Spleen (tissue), 11 donors: ENCODE measurements around the gene TUSC1. TPM values are rescaled to one million over a fixed set of nuclear protein-coding genes. Genes with fewer than 3 reads are reported as not detected.
"Not testable (repeated sequence)": the region's sequence is repeated elsewhere in the genome, so short reads cannot be mapped to it uniquely, and the experiment has no call there.

Experiments
- DNase-seq: peaks from one replicate; pipeline ENCODE4 v3.0.0-alpha.2; 2020
- H3K27ac ChIP-seq, 8 donors: fragments of 200-600 bp; sonication (generic) in 7 of 8; 1 replicate in 4 of 8; 2 replicates in 4 of 8; pipeline versions ENCODE4 v1.5.0 to v1.8.0; 2016 to 2021; ENCODE audit warnings: inconsistent platforms in 4 of 8, mild to moderate bottlenecking in 4 of 8, moderate library complexity in 1 of 8
- H3K27me3 ChIP-seq, 7 donors: fragments of 200-600 bp; sonication (generic) in 6 of 7; replicated peaks in 1 of 7; 1 replicate in 4 of 7; 2 replicates in 3 of 7; pipeline versions ENCODE4 v1.5.0 to v1.8.0; 2016 to 2021; ENCODE audit warnings: inconsistent platforms in 3 of 7, mild to moderate bottlenecking in 1 of 7
- H3K36me3 ChIP-seq, 6 donors: fragments of 200-600 bp; sonication (generic) in 5 of 6; 1 replicate in 4 of 6; 2 replicates in 2 of 6; pipeline versions ENCODE4 v1.5.0 to v1.8.0; 2016 to 2021; ENCODE audit warnings: inconsistent platforms in 2 of 6
- H3K4me1 ChIP-seq, 6 donors: fragments of 200-600 bp; sonication (generic) in 5 of 6; 1 replicate in 3 of 6; 2 replicates in 3 of 6; pipeline versions ENCODE4 v1.5.0 to v1.8.0; 2016 to 2021; ENCODE audit warnings: inconsistent platforms in 3 of 6
- H3K4me3 ChIP-seq, 8 donors: fragments of 200-600 bp; sonication (generic) in 7 of 8; 1 replicate in 4 of 8; 2 replicates in 4 of 8; pipeline versions ENCODE4 v1.5.0 to v1.8.0; 2016 to 2021; ENCODE audit warnings: inconsistent platforms in 4 of 8, mild to moderate bottlenecking in 4 of 8, moderate library complexity in 2 of 8
- H3K9me3 ChIP-seq, 8 donors: fragments of 200-600 bp; sonication (generic) in 7 of 8; 1 replicate in 4 of 8; 2 replicates in 4 of 8; pipeline versions ENCODE4 v1.5.0 to v1.8.0; 2016 to 2021; ENCODE audit warnings: inconsistent platforms in 4 of 8
- POLR2A ChIP-seq, 3 donors: fragments of 450-650 bp; IDR thresholded peaks; one replicate each; pipeline ENCODE4 v1.5.1; 2017; ENCODE audit warnings: antibody characterized with exemption in 3 of 3, mild to moderate bottlenecking in 1 of 3
- POLR2AphosphoS5 ChIP-seq, 3 donors: sonication (generic); formaldehyde crosslinking; IDR thresholded peaks; one replicate each; pipeline ENCODE4 v1.5.1; 2017; ENCODE audit warnings: antibody characterized with exemption in 3 of 3
- WGBS, 5 donors: extraction: QIAGEN DNeasy Blood & Tissue Kit in 3 of 5; methylation state at CpG; one replicate each; pipeline versions ENCODE4 v1.1.5 to v1.1.7; 2013 to 2018; 5-methylcytosine and 5-hydroxymethylcytosine counted together
- intact Hi-C: fragments of 100-400 bp; cut with DNase I; formaldehyde crosslinking; loops from one replicate; pipeline ENCODE4 v1.15.0; 2023; ENCODE audit warnings: low total_unique reads
- polyA plus RNA-seq, 3 donors: library from polyadenylated mRNA; stranded (reverse); fragments of 200-250 nt; gene quantifications; one replicate each; pipeline ENCODE4 v1.2.1, GENCODE V29; 2013
- total RNA-seq, 7 donors: library from RNA; depleted of rRNA in 3 of 7; stranded (reverse); fragments of >200 nt in 3 of 7; fragmentation: NEBNext Ultra II Directional in 4 of 7; extraction: Animal tissue kit (Norgen Biotek cat#: 25700) in 4 of 7; gene quantifications; one replicate each; pipeline versions ENCODE4 v1.1.0 to v1.2.1, GENCODE V29; 2016 to 2021
- TF ChIP-seq, protein P1 (sequence below), 11 experiments: fragments of 200-600 bp in 7 of 11; fragments of 450-650 bp in 4 of 11; sonication (generic) in 4 of 11; IDR thresholded peaks in 8 of 11; conservative IDR thresholded peaks in 3 of 11; 1 replicate in 7 of 11; 2 replicates in 4 of 11; pipeline versions ENCODE4 v1.4.0 to v1.8.0; 2016 to 2021; ENCODE audit warnings: antibody characterized with exemption in 11 of 11, inconsistent platforms in 4 of 11, mild to moderate bottlenecking in 1 of 11
- donor health status: healthy with polysubstance abuse.
- donor health status: DM: no; HTN: no; CAD: no; lungs with moderate emphysema.
- donor health status: DM: no; HTN: no; CAD: no.
- donor health status: Bipolar disorder and iron deficiency.
- donor health status: healthy.
- donor health status: DM: no; HTN: no; CAD: no.
- donor health status: DM: yes; HTN: yes; CAD: no.

TUSC1 gene
- total and polyA plus RNA-seq, 10 donors: 4.3 to 15.7 (median 9.1) TPM

DNA sequence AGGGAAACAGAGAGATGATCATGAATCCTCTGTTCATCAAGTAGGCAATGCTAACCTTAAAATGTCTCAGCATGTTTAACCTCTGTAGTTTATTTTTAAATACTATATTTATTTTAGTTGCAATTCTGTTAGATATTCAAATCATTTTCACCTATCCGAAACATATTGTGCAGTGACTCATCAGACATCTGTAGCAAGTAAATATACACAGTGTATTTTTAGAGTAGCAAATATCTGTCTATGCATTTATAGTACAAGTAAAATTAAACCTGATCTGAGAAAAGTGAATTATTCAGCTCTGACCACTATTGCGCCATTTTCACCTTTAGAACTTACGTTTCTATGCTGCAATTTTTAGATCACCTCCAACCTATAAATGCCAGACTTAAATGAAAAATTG, 24.3 kb upstream of the TUSC1 start:
- TF ChIP-seq POLR2A (IDR thresholded peaks at IDR 0.05) (no peak), POLR2AphosphoS5 (IDR thresholded peaks at IDR 0.05) (no peak)
- no peaks in the 10 kb centered on the region for H3K9me3 ChIP-seq
- no peak overlapping the region for H3K27ac ChIP-seq
- H3K4me3 ChIP-seq: no peak overlapping the region
- intact Hi-C loops: no loop called here
- WGBS, 5 donors: 77 to 91% (median 88%) methylated on average over 3 of the region's 3 CpGs
- no peaks in the 10 kb centered on the region for H3K27me3 ChIP-seq
- no peak for DNase-seq
- no peaks in the 10 kb centered on the region for H3K36me3 ChIP-seq
- no peaks in the 10 kb centered on the region for H3K4me1 ChIP-seq

DNA sequence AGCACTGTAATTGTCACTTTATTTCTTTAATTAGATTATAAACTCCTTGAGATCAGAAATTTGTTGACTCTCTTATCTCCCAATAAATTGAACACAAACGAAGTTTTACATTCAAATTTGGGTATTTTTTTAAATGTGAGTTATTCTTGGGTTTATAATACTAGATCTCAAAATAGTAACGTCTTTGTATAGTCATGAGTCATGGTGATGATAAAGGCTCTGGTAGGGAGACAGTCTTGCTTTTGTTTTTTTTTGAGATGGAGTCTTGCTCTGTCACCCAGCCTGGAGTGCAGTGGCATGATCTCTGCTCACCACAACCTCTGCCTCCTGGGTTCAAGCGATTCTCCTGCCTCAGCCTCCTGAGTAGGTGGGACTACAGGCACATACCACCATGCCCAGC, 22.7 kb upstream of the TUSC1 start:
- H3K4me1 ChIP-seq, DNase-seq, H3K27ac ChIP-seq, H3K27me3 ChIP-seq, intact Hi-C loops, H3K4me3 ChIP-seq, H3K36me3 ChIP-seq, H3K9me3 ChIP-seq: not testable (repeated sequence)
- 53 to 70% (median 59%) methylated on average over 3 of the region's 3 CpGs for WGBS, 5 donors

DNA sequence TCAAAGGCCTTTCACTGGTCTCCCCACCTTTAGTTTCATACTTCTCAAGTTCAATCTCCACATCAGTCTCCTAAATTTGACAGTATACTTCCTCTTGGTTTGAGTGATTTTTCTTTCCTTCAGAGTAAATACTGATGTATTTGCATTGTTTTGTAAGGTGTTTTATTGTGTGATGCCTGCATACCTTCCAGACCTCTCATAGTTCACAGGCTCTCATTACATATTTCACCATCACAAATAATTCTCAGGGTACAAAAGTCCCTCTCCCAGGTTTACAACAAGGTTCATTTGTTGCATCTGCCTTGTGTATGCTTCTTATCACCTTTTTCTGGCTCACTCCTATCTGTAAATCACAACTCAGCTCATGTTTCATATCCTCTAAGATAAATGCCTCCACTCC, 22.2 kb upstream of the TUSC1 start:
- TF ChIP-seq POLR2AphosphoS5 (IDR thresholded peaks at IDR 0.05) (no peak), POLR2A (IDR thresholded peaks at IDR 0.05) (no peak)
- TF ChIP-seq, protein P1, sequence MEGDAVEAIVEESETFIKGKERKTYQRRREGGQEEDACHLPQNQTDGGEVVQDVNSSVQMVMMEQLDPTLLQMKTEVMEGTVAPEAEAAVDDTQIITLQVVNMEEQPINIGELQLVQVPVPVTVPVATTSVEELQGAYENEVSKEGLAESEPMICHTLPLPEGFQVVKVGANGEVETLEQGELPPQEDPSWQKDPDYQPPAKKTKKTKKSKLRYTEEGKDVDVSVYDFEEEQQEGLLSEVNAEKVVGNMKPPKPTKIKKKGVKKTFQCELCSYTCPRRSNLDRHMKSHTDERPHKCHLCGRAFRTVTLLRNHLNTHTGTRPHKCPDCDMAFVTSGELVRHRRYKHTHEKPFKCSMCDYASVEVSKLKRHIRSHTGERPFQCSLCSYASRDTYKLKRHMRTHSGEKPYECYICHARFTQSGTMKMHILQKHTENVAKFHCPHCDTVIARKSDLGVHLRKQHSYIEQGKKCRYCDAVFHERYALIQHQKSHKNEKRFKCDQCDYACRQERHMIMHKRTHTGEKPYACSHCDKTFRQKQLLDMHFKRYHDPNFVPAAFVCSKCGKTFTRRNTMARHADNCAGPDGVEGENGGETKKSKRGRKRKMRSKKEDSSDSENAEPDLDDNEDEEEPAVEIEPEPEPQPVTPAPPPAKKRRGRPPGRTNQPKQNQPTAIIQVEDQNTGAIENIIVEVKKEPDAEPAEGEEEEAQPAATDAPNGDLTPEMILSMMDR (IDR thresholded peaks at IDR 0.05 in 8 of 11, conservative IDR thresholded peaks at IDR 0.05 in 3 of 11): no peak
- no peak for DNase-seq
- no peak overlapping the region for H3K4me3 ChIP-seq
- no peaks in the 10 kb centered on the region for H3K4me1 ChIP-seq
- intact Hi-C loops: no loop called here
- H3K9me3 ChIP-seq: no peaks in the 10 kb centered on the region
- no peak overlapping the region for H3K27ac ChIP-seq
- H3K27me3 ChIP-seq: no peaks in the 10 kb centered on the region
- no peaks in the 10 kb centered on the region for H3K36me3 ChIP-seq

DNA sequence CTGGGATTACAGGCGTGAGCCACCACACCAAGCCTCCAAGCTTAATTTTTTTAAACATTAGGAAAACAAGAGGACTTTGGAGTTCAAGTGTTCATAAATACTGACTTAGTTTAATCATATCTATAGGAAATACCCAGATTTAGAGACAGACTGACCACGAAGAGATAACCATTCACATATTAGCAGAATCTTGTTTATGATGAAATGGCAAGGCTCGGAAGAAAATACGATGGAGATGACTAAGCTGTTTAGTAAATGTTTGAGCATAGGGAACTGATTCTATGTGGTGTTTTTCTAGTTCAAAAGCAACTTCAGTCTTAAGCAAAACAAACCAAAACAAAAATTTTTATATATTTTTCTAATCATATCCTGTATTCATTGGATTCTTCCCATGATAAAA, 13.5 kb upstream of the TUSC1 start:
- TF ChIP-seq, protein P1 (IDR thresholded peaks at IDR 0.05 in 8 of 11, conservative IDR thresholded peaks at IDR 0.05 in 3 of 11): no peak
- TF ChIP-seq POLR2A (IDR thresholded peaks at IDR 0.05): no peak
- no peak for TF ChIP-seq POLR2AphosphoS5 (IDR thresholded peaks at IDR 0.05)
- no peak overlapping the region for H3K4me3 ChIP-seq
- WGBS, 5 donors: 70 to 85% (median 81%) methylated on average over 4 of the region's 4 CpGs
- no peak for DNase-seq
- intact Hi-C loops: no loop called here
- H3K36me3 ChIP-seq: no peaks in the 10 kb centered on the region
- no peaks in the 10 kb centered on the region for H3K27me3 ChIP-seq
- no peaks in the 10 kb centered on the region for H3K9me3 ChIP-seq
- no peaks in the 10 kb centered on the region for H3K4me1 ChIP-seq
- no peak overlapping the region for H3K27ac ChIP-seq

DNA sequence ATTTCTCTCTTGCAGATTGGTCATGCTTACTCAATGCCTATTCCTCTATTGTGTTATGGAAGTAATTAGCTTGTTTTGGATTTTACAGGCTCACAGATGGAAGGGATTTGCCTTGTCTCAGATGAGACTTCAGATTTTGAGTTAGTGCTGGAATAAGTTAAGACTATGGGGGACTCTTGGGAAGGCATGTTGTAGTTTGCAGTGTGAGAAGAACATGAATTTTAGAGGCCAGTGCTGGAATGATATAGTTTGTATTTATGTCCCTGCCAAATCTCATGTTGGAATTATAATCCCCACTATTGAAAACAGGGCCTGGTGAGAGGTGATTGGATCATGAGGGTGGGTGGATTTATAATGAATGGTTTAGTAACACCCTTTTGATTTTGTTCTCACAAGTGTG, 6.1 kb upstream of the TUSC1 start:
- Histone ChIP-seq H3K9me3 (peaks cover 0 to 12% (median 4%) of the 10 kb centered on the region in 8 donors), H3K27ac (no peak overlapping the region), H3K4me3 (no peak overlapping the region), H3K36me3 (no peaks in the 10 kb centered on the region), H3K27me3 (no peaks in the 10 kb centered on the region), H3K4me1 (no peaks in the 10 kb centered on the region)
- TF ChIP-seq, protein P1 (IDR thresholded peaks at IDR 0.05 in 8 of 11, conservative IDR thresholded peaks at IDR 0.05 in 3 of 11): no peak
- TF ChIP-seq POLR2AphosphoS5 (IDR thresholded peaks at IDR 0.05): no peak
- no peak for TF ChIP-seq POLR2A (IDR thresholded peaks at IDR 0.05)
- no peak for DNase-seq
- intact Hi-C loops: no loop called here
